D721Med (cell line): ENCODE measurements around the gene NAP1L4.

Experiments
- DNase-seq: peaks from one replicate; pipeline ENCODE4 v3.0.0; 2011; ENCODE audit warnings: low spot score; ENCODE audit not compliant: insufficient read length
- FAIRE-seq: peaks from 2 replicates; lab custom pipeline; 2011; peaks lifted over from hg19 to GRCh38; lab: Jason Lieb, UNC
- TF ChIP-seq, protein P1 (sequence below): IDR thresholded peaks from 2 replicates; pipeline ENCODE4 v1.5.1; 2012; ENCODE audit warnings: mild to moderate bottlenecking, control low read depth; ENCODE audit not compliant: insufficient read depth; ENCODE audit errors: missing control alignments

Gene NAP1L4

DNA sequence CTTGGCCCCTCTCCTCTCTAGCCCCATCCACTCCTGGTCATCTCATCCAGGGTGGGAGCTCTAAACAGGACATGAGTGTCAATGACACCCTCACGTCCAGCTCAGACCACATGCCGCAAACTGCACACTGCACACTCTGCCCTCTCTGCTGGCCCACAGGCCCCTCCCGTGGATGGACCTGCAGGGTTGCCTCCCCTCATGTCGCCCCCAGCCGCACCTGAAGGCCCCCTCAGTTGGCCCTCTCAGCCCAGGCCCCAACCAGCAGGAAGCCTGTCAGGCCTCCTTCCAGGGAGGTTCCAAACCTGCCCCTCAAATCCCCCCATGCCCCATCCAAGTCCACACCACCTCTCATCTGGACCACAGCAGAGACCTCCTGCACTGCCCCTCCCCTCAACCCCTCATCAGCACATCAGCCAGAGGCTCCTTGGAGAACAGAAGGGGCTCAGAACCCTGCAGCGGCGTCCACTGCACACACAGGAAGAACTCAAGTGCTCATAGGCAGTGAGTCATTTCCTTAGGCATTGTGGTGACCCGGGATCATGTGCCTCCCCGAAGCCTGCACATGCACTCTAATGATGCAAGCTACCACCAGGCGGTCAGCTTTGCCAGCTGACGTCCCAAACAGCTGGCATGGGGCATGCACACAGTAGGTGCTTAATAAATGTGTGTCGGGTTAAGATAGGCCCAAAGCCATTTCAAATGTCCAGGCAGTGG is 93.6 kb downstream of the NAP1L4 start:
- TF ChIP-seq, protein P1, sequence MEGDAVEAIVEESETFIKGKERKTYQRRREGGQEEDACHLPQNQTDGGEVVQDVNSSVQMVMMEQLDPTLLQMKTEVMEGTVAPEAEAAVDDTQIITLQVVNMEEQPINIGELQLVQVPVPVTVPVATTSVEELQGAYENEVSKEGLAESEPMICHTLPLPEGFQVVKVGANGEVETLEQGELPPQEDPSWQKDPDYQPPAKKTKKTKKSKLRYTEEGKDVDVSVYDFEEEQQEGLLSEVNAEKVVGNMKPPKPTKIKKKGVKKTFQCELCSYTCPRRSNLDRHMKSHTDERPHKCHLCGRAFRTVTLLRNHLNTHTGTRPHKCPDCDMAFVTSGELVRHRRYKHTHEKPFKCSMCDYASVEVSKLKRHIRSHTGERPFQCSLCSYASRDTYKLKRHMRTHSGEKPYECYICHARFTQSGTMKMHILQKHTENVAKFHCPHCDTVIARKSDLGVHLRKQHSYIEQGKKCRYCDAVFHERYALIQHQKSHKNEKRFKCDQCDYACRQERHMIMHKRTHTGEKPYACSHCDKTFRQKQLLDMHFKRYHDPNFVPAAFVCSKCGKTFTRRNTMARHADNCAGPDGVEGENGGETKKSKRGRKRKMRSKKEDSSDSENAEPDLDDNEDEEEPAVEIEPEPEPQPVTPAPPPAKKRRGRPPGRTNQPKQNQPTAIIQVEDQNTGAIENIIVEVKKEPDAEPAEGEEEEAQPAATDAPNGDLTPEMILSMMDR, result no peak
- no peak for DNase-seq
- no peak for FAIRE-seq

DNA sequence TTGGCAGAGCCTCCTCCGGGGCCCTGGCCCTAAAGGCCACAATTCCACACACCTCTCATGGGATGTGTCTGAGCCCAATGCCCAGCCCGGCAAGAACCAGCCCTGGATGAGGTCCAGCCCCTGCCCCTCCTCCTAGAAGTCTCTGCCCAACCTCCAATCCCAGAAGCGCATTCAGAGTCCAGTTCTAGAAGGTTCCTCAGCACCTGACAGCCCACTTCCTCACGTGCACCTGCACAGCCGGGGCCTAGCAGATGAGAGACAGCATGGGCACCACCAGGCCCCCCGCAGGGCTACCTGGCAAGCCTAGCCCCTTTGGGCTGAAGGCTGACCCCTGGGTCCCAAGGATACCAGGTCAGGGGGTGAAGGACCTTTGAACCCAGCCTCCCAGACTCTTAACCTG is 95.1 kb downstream of the NAP1L4 start:
- FAIRE-seq (no peak), DNase-seq (no peak)
- TF ChIP-seq, protein P1, result no peak

DNA sequence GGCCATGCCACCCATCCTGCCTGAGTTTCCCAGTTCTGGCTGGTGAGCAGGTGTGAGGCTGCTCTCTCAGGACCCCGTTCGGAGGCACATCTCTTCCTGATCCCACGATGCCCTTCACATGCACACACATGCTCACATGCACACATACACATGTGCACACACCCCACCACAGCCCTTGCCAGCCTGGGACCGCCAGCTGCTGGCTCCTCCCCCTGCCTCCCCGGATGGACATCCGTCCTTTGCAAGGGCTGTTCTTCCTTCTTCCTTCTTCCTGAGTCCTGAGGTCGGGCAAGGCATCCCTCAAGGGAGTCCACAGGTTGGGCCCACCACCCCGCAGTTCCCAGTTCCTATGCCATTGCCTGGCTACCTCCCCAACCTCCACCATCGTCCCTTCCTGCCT is 96.1 kb downstream of the NAP1L4 start:
- FAIRE-seq, result no peak
- TF ChIP-seq, protein P1, result no peak
- no peak for DNase-seq
